Hepatocyte (in vitro differentiated cells): Measurements from ENCODE around the gene AGAP3.

Source experiments
- CTCF ChIP-seq: fragments of 200-600 bp; sonication (generic); IDR thresholded peaks from 2 replicates; pipeline ENCODE4 v1.5.1; 2016; ENCODE audit warnings: antibody characterized with exemption, mild to moderate bottlenecking; ENCODE audit not compliant: poor library complexity
- EZH2 ChIP-seq: fragments of 200-600 bp; sonication (generic); IDR thresholded peaks from 2 replicates; pipeline ENCODE4 v1.6.1; 2016; ENCODE audit warnings: antibody characterized with exemption, mild to moderate bottlenecking, borderline replicate concordance
- EZH2phosphoT487 ChIP-seq: fragments of 200-600 bp; sonication (generic); IDR thresholded peaks from one replicate; pipeline ENCODE4 v1.6.1; 2018; ENCODE audit warnings: antibody characterized with exemption, mild to moderate bottlenecking, low read depth, moderate library complexity; ENCODE audit not compliant: unreplicated experiment, severe bottlenecking

- TF ChIP-seq EZH2phosphoT487 = no peak
- TF ChIP-seq CTCF = no peak
- no peak for TF ChIP-seq EZH2
These were observed 100.5 kb downstream of the AGAP3 start, which contains the start of gene ASB10 for GRCh38 chr7:151186640-151187408.
